Adrenal gland (tissue), 5 donors: Measurements from ENCODE around the gene TPSG1.

Experiments used
- POLR2A ChIP-seq, 2 donors: fragments of 450-650 bp; IDR thresholded peaks; one replicate each; pipeline ENCODE4 v1.6.1; 2017; ENCODE audit warnings: antibody characterized with exemption in 2 of 2, mild to moderate bottlenecking in 2 of 2, moderate library complexity in 1 of 2
- TF ChIP-seq, protein P1 (sequence below), 6 experiments: fragments of 450-650 bp in 4 of 6; fragments of 200-600 bp in 2 of 6; sonication (generic) in 1 of 6; IDR thresholded peaks; 1 replicate in 5 of 6; 2 replicates in 1 of 6; pipeline versions ENCODE4 v1.5.1 to v1.8.0; 2016 to 2021; ENCODE audit warnings: antibody characterized with exemption in 6 of 6, mild to moderate bottlenecking in 2 of 6, moderate library complexity in 1 of 6
- donor health status: DM: no; HTN: no; CAD: no.

GRCh38 chr16:1182316-1182671 lies 42.8 kb downstream of the TPSG1 start:
- TF ChIP-seq, protein P1, sequence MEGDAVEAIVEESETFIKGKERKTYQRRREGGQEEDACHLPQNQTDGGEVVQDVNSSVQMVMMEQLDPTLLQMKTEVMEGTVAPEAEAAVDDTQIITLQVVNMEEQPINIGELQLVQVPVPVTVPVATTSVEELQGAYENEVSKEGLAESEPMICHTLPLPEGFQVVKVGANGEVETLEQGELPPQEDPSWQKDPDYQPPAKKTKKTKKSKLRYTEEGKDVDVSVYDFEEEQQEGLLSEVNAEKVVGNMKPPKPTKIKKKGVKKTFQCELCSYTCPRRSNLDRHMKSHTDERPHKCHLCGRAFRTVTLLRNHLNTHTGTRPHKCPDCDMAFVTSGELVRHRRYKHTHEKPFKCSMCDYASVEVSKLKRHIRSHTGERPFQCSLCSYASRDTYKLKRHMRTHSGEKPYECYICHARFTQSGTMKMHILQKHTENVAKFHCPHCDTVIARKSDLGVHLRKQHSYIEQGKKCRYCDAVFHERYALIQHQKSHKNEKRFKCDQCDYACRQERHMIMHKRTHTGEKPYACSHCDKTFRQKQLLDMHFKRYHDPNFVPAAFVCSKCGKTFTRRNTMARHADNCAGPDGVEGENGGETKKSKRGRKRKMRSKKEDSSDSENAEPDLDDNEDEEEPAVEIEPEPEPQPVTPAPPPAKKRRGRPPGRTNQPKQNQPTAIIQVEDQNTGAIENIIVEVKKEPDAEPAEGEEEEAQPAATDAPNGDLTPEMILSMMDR (IDR thresholded peaks at IDR 0.05), result no peak
- TF ChIP-seq POLR2A (IDR thresholded peaks at IDR 0.05), result no peak
